HCT116 (cell line): Measurements from ENCODE around the gene RXYLT1. TPM values are rescaled to one million over a fixed set of nuclear protein-coding genes. Genes with fewer than 3 reads are reported as not detected.

Experiments used
- ATAC-seq: fragments of 200-7000 bp; cut with Tn5 transposase; 2 replicates; pipeline ENCODE4 v1.9.1; 2020; ENCODE audit warnings: mild to moderate bottlenecking, moderate library complexity
- BruUV-seq: library from RNA; stranded (reverse); fragments of 400-500 nt; replicated peaks from 2 replicates; lab custom pipeline; 2021; lab: Mats Ljungman, UMichigan
- CTCF ChIA-PET: fragments of 300-600 bp; sonication (Branson Sonifier 250); formaldehyde crosslinking; loops from one replicate; lab custom pipeline; 2021; ENCODE audit warnings: antibody characterized with exemption; lab: Charles Lee
- POLR2A ChIA-PET: fragments of 300-600, 350-600 bp; sonication (Branson Sonifier 250); formaldehyde crosslinking; loops from one replicate; lab custom pipeline; 2021; ENCODE audit warnings: antibody characterized with exemption; lab: Charles Lee
- RAD21 ChIA-PET, 2 experiments: fragments of 300-600 bp; sonication (Branson Sonifier 250); formaldehyde crosslinking; loops; one replicate each; lab custom pipeline; 2023; ENCODE audit warnings: low total read pairs in 2 of 2; ENCODE audit not compliant: uncharacterized antibody in 2 of 2, unreplicated experiment in 2 of 2, low non-redundant PET in 1 of 2; lab: Charles Lee
- DNase-seq: peaks from one replicate; pipeline ENCODE4 v3.0.0-alpha.2; 2010; ENCODE audit warnings: low read depth, low spot score
- H2AFZ ChIP-seq: fragments of 200-600 bp; shearing (Covaris generic), sonication (generic); 2 replicates; pipeline ENCODE4 v1.6.1; 2017; ENCODE audit warnings: low read depth, mixed run types, mixed read lengths, antibody characterized with exemption, low read length; ENCODE audit not compliant: poor library complexity, severe bottlenecking
- H3K27ac ChIP-seq: 2 replicates; pipeline ENCODE4 v1.5.1; 2012; ENCODE audit warnings: low read depth, low read length
- H3K27me3 ChIP-seq: fragments of 200-600 bp; sonication (generic); 2 replicates; pipeline ENCODE4 v1.6.1; 2016; ENCODE audit warnings: mixed run types, low read length, mixed read lengths; ENCODE audit not compliant: insufficient read depth
- H3K36me3 ChIP-seq, 2 experiments: fragments of 200-500 bp in 1 of 2; fragments of 200-600 bp in 1 of 2; sonication (Bioruptor generic) in 1 of 2; sonication (generic) in 1 of 2; 2 replicates each; pipeline versions ENCODE4 v1.5.1 to v1.6.1; 2014 to 2016; ENCODE audit warnings: low read length in 2 of 2, inconsistent platforms in 1 of 2, mixed read lengths in 1 of 2, mixed run types in 1 of 2; ENCODE audit not compliant: insufficient read depth in 2 of 2, control insufficient read depth in 1 of 2
- H3K4me1 ChIP-seq, 2 experiments: fragments of 200-600 bp in 1 of 2; sonication (generic) in 1 of 2; 2 replicates each; pipeline versions ENCODE4 v1.5.1 to v1.6.1; 2012 to 2017; ENCODE audit warnings: low read length in 2 of 2, inconsistent platforms in 1 of 2, mild to moderate bottlenecking in 1 of 2, mixed read lengths in 1 of 2, mixed run types in 1 of 2, moderate library complexity in 1 of 2; ENCODE audit not compliant: insufficient read depth in 2 of 2, control insufficient read depth in 1 of 2
- H3K4me2 ChIP-seq: fragments of 200-600 bp; sonication (generic); 2 replicates; pipeline ENCODE4 v1.6.1; 2017; ENCODE audit warnings: mixed run types, low read length, mixed read lengths
- H3K4me3 ChIP-seq, 2 experiments: fragments of 200-600 bp in 1 of 2; sonication (generic) in 1 of 2; replicated peaks in 1 of 2; 2 replicates each; pipeline ENCODE4 v1.5.1; 2011 to 2016; ENCODE audit warnings: low read length in 2 of 2, control low read depth in 1 of 2, low read depth in 1 of 2, mild to moderate bottlenecking in 1 of 2, mixed read lengths in 1 of 2, mixed run types in 1 of 2
- H3K79me2 ChIP-seq: fragments of 200-600 bp; sonication (generic); 2 replicates; pipeline ENCODE4 v1.6.1; 2017; ENCODE audit warnings: mild to moderate bottlenecking, mixed run types, low read length, moderate library complexity, mixed read lengths; ENCODE audit not compliant: insufficient read depth
- H3K9ac ChIP-seq: fragments of 200-600 bp; sonication (generic); 2 replicates; pipeline ENCODE4 v1.6.1; 2016; ENCODE audit warnings: low read length, mixed read lengths
- H3K9me2 ChIP-seq: fragments of 200-600 bp; sonication (generic), shearing (Covaris generic); 2 replicates; pipeline ENCODE4 v1.6.1; 2017; ENCODE audit warnings: mixed run types, mild to moderate bottlenecking, moderate library complexity; ENCODE audit not compliant: insufficient read depth
- H3K9me3 ChIP-seq, 2 experiments: fragments of 200-500 bp in 1 of 2; fragments of 200-600 bp in 1 of 2; sonication (Bioruptor generic) in 1 of 2; sonication (generic) in 1 of 2; 2 replicates each; pipeline ENCODE4 v1.6.1; 2014 to 2017; ENCODE audit warnings: low read length in 2 of 2, mixed read lengths in 2 of 2, inconsistent platforms in 1 of 2, low read depth in 1 of 2, mild to moderate bottlenecking in 1 of 2, mixed run types in 1 of 2, moderate library complexity in 1 of 2; ENCODE audit not compliant: control insufficient read depth in 1 of 2, insufficient read depth in 1 of 2
- H4K20me1 ChIP-seq: fragments of 200-600 bp; sonication (generic), shearing (Covaris generic); 2 replicates; pipeline ENCODE4 v1.6.1; 2017; ENCODE audit warnings: mixed run types, mild to moderate bottlenecking, moderate library complexity; ENCODE audit not compliant: insufficient read depth
- CBX3 ChIP-seq: IDR thresholded peaks from 2 replicates; pipeline ENCODE4 v1.6.1; 2012; ENCODE audit warnings: low read depth
- CEBPB ChIP-seq: IDR thresholded peaks from 2 replicates; pipeline ENCODE4 v1.6.1; 2012; ENCODE audit warnings: low read depth
- EGR1 ChIP-seq: IDR thresholded peaks from 2 replicates; pipeline ENCODE4 v1.6.1; 2012; ENCODE audit warnings: low read depth
- ELF1 ChIP-seq: IDR thresholded peaks from 2 replicates; pipeline ENCODE4 v1.6.1; 2012; ENCODE audit warnings: low read depth, borderline replicate concordance
- EZH2 ChIP-seq: fragments of 200-600 bp; sonication (generic); IDR thresholded peaks from 2 replicates; pipeline ENCODE4 v1.6.1; 2017; ENCODE audit warnings: antibody characterized with exemption, mixed run types
- EZH2phosphoT487 ChIP-seq: fragments of 200-600 bp; IDR thresholded peaks from 2 replicates; pipeline ENCODE4 v1.6.1; 2018; ENCODE audit warnings: antibody characterized with exemption, borderline replicate concordance
- JUND ChIP-seq: IDR thresholded peaks from 2 replicates; pipeline ENCODE4 v1.6.1; 2012
- POLR2A ChIP-seq: IDR thresholded peaks from 2 replicates; pipeline ENCODE4 v1.7.0; 2011; ENCODE audit warnings: borderline replicate concordance; ENCODE audit not compliant: insufficient read depth, insufficient read length; ENCODE audit errors: extremely low read depth
- RAD21 ChIP-seq: IDR thresholded peaks from 2 replicates; pipeline ENCODE4 v1.6.1; 2012; ENCODE audit warnings: low read depth, mild to moderate bottlenecking
- SIN3A ChIP-seq: IDR thresholded peaks from 2 replicates; pipeline ENCODE4 v1.6.1; 2012; ENCODE audit warnings: low read depth
- SRF ChIP-seq: IDR thresholded peaks from 2 replicates; pipeline ENCODE4 v1.6.1; 2012; ENCODE audit warnings: low read depth
- TCF7L2 ChIP-seq: IDR thresholded peaks from 2 replicates; pipeline ENCODE4 v1.7.0; 2011; ENCODE audit warnings: borderline replicate concordance, inconsistent platforms; ENCODE audit not compliant: insufficient read depth, insufficient read length; ENCODE audit errors: extremely low read depth
- YY1 ChIP-seq: IDR thresholded peaks from 2 replicates; pipeline ENCODE4 v1.6.1; 2011; ENCODE audit warnings: low read length, low read depth, moderate library complexity, mild to moderate bottlenecking; ENCODE audit not compliant: insufficient replicate concordance; ENCODE audit errors: extremely low read depth
- ZNF274 ChIP-seq: fragments of 200-500 bp; sonication (Bioruptor generic); IDR thresholded peaks from 2 replicates; pipeline ENCODE4 v1.6.1; 2014; ENCODE audit warnings: mild to moderate bottlenecking, low read depth, low read length, inconsistent platforms
- intact Hi-C: fragments of 100-400 bp; cut with micrococcal nuclease; formaldehyde crosslinking; loops from 2 replicates; pipeline ENCODE4 v1.10.0; 2022
- total RNA-seq: library from RNA; stranded (reverse); gene quantifications from one replicate; pipeline ENCODE4 v1.2.1, GENCODE V29; 2021; ENCODE audit not compliant: unreplicated experiment
- TF ChIP-seq, protein P1 (sequence below): IDR thresholded peaks from 2 replicates; pipeline ENCODE4 v1.6.1; 2011; ENCODE audit warnings: mild to moderate bottlenecking, low read length, moderate library complexity; ENCODE audit not compliant: insufficient replicate concordance; ENCODE audit errors: extremely low read depth
- TF ChIP-seq, protein P2 (sequence below): IDR thresholded peaks from 2 replicates; pipeline ENCODE4 v1.6.1; 2012
- TF ChIP-seq, protein P3 (sequence below): IDR thresholded peaks from 2 replicates; pipeline ENCODE4 v1.6.1; 2012

RXYLT1 gene
- total RNA-seq, 1 experiment from 2014 or later, result 23.0 TPM

DNA sequence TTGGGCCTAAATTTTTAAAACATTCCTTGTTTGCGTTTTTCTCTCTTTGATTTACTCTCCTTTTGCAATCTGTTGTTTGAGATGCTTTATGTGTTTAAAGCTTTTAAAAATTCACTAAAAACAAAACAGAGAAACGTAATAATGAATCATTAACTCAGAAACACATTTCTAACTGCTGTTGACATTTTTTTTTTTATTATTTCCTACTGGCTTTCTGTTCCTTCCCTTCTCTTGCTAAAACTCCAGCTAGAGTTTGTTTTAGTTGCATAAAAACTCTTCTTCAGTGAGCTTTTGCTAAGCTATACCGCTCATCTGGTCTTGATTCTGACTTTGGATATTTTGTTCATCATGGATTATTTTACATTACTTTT lies 35.8 kb downstream of the RXYLT1 start:
- no peaks in the 10 kb centered on the region for H4K20me1 ChIP-seq
- H3K9ac ChIP-seq, result no peak overlapping the region
- TF ChIP-seq SIN3A, result no peak
- TF ChIP-seq ZNF274, result no peak
- TF ChIP-seq EGR1, result no peak
- no peak for TF ChIP-seq ELF1
- TF ChIP-seq CEBPB, result no peak
- TF ChIP-seq, protein P1, sequence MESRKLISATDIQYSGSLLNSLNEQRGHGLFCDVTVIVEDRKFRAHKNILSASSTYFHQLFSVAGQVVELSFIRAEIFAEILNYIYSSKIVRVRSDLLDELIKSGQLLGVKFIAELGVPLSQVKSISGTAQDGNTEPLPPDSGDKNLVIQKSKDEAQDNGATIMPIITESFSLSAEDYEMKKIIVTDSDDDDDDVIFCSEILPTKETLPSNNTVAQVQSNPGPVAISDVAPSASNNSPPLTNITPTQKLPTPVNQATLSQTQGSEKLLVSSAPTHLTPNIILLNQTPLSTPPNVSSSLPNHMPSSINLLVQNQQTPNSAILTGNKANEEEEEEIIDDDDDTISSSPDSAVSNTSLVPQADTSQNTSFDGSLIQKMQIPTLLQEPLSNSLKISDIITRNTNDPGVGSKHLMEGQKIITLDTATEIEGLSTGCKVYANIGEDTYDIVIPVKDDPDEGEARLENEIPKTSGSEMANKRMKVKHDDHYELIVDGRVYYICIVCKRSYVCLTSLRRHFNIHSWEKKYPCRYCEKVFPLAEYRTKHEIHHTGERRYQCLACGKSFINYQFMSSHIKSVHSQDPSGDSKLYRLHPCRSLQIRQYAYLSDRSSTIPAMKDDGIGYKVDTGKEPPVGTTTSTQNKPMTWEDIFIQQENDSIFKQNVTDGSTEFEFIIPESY, result no peak
- no peak for TF ChIP-seq TCF7L2
- no peak for TF ChIP-seq CBX3
- intact Hi-C loops, result no loop called here
- ChIA-PET CTCF (no interaction called here), POLR2A (no interaction called here), RAD21 (no interaction called here)
- no peaks in the 10 kb centered on the region for H3K27me3 ChIP-seq
- no peaks in the 10 kb centered on the region for H3K36me3 ChIP-seq
- ATAC-seq, result no peak
- H3K9me3 ChIP-seq, result no peaks in the 10 kb centered on the region
- no peak overlapping the region for H3K4me3 ChIP-seq
- H3K79me2 ChIP-seq, result no peaks in the 10 kb centered on the region
- BruUV-seq, result no TSS peak
- H3K4me2 ChIP-seq, result no peak overlapping the region
- no peaks in the 10 kb centered on the region for H3K4me1 ChIP-seq
- DNase-seq, result no peak
- H3K9me2 ChIP-seq, result no peaks in the 10 kb centered on the region
- H3K27ac ChIP-seq, result no peak overlapping the region
- no peak overlapping the region for H2AFZ ChIP-seq

DNA sequence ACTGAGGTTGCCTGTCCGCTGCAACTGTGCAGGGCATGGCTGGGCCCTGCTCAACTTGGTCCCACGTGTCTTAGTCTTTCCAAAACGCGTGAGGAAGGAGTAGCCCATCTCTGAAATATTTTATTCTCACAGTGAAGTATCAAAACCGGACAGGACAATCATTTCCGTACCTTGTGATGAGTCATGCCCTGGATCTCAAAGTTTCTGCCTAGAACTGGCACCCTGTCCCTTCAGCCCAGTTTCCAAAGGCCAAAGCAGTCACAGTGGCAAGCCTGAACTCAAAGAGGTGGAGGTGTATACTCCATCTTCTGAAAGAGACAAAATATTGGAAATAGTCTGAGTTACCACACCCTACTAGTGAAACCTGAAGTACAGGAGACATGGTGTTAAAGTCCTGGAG lies 36.3 kb downstream of the RXYLT1 start:
- H3K4me3 ChIP-seq, result no peak overlapping the region
- H2AFZ ChIP-seq, result peak overlapping the region; percentile 16
- no peak overlapping the region for H3K9ac ChIP-seq
- DNase-seq, result no peak
- no peak overlapping the region for H3K4me2 ChIP-seq
- H3K27me3 ChIP-seq, result no peaks in the 10 kb centered on the region
- H3K9me2 ChIP-seq, result no peaks in the 10 kb centered on the region
- no peaks in the 10 kb centered on the region for H4K20me1 ChIP-seq
- H3K79me2 ChIP-seq, result no peaks in the 10 kb centered on the region
- ChIA-PET CTCF (no interaction called here), RAD21 (no interaction called here), POLR2A (no interaction called here)
- no peaks in the 10 kb centered on the region for H3K4me1 ChIP-seq
- H3K9me3 ChIP-seq, result no peaks in the 10 kb centered on the region
- ATAC-seq, result no peak
- no TSS peak for BruUV-seq
- no peak overlapping the region for H3K27ac ChIP-seq
- H3K36me3 ChIP-seq, result no peaks in the 10 kb centered on the region
- intact Hi-C loops, result no loop called here
- TF ChIP-seq, protein P2, sequence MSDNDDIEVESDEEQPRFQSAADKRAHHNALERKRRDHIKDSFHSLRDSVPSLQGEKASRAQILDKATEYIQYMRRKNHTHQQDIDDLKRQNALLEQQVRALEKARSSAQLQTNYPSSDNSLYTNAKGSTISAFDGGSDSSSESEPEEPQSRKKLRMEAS, result no peak
- TF ChIP-seq EZH2 (no peak), POLR2A (no peak), TCF7L2 (no peak), CEBPB (no peak), CBX3 (no peak), SRF (no peak), RAD21 (no peak), ZNF274 (no peak), YY1 (no peak), ELF1 (no peak), EZH2phosphoT487 (no peak), JUND (no peak), EGR1 (no peak)
- TF ChIP-seq, protein P1, result no peak
- TF ChIP-seq, protein P3, sequence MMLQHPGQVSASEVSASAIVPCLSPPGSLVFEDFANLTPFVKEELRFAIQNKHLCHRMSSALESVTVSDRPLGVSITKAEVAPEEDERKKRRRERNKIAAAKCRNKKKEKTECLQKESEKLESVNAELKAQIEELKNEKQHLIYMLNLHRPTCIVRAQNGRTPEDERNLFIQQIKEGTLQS, result no peak
